MM.1S (cell line): Measurements from ENCODE around the gene GCFC2.
A peak's percentile ranks its signal among the peaks of the same experiment; 100 is the strongest.

Experiments used
- CTCF ChIP-seq: fragments of 300-600 bp; sonication (generic); IDR thresholded peaks from 2 replicates; pipeline ENCODE4 v1.5.1; 2016; ENCODE audit warnings: antibody characterized with exemption, low read length, mixed read lengths
- EZH2 ChIP-seq: fragments of 300-600 bp; sonication (generic); optimal IDR thresholded peaks from 2 replicates; pipeline ENCODE3; 2017; ENCODE audit warnings: low read depth, mild to moderate bottlenecking, antibody characterized with exemption, low read length, mixed read lengths
- EZH2phosphoT487 ChIP-seq: fragments of 300-600 bp; sonication (generic); IDR thresholded peaks from 2 replicates; pipeline ENCODE4 v1.6.1; 2018; ENCODE audit warnings: antibody characterized with exemption, low read length

- peak; percentile 9; the same call in 1 of the 2 replicates for TF ChIP-seq CTCF
- no peak for TF ChIP-seq EZH2
- TF ChIP-seq EZH2phosphoT487 = no peak
These were observed 56.7 kb downstream of the GCFC2 start for GRCh38 chr2:75654012-75654411.
